ENCODE results near the gene P2RX3.

GRCh38 chr11:57391539-57391938, 53.4 kb downstream of the P2RX3 start:
- TF ChIP-seq POLR2AphosphoS5 (IDR thresholded peaks at IDR 0.05) (no peak), CTCF (IDR thresholded peaks at IDR 0.05) (no peak), POLR2A (IDR thresholded peaks at IDR 0.05; ENCODE audit: low read depth) (no peak)

Data from esophagus muscularis mucosa (tissue), 3 donors.